ENCODE data around the gene MPDU1.
"Not testable (repeated sequence)": the region's sequence is repeated elsewhere in the genome, so short reads cannot be mapped to it uniquely, and the experiment has no call there.

The MPDU1 gene

DNA sequence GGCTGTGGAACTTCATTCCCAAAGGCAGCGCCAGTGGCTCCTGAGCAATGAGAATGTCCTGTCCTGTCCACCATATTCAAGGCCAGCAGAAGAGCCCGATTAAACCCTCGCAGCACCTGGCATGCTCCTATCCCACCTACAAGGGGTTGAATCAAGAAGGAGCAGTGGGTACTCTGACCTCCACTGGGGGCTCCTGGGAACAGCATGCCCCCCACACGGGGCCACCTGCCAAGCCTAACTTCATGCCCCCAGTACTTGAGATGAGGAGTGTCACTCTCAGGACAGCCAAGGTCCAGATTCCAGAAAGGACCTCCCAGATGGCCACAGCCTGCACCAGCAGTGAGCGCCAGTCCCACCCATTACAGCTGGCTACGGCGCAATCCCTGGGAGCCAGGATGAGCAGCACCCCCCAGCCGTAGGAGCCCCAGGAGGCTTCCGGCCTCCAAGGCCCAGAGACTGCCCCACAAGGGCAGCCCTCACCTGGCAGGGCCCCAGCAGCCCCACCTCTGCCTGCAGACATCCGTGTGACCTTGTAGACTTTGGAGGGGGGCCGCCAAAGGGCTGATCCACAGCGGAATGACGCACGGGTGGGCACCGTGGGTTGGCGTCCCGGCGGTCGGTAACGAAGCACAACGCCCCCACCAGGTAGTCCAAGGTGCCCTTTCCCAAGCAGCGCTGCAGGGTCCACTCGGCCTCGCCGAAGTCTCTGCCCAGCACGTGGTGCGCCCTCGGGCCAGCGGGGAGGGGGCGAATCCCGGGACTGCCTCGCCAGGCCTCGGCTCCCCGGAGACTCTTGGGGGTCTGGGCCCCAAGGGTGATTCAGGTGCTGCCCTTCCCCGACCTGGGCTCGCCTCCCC lies 1.0 kb upstream of the MPDU1 start:
- no peak for DNase-seq

DNA sequence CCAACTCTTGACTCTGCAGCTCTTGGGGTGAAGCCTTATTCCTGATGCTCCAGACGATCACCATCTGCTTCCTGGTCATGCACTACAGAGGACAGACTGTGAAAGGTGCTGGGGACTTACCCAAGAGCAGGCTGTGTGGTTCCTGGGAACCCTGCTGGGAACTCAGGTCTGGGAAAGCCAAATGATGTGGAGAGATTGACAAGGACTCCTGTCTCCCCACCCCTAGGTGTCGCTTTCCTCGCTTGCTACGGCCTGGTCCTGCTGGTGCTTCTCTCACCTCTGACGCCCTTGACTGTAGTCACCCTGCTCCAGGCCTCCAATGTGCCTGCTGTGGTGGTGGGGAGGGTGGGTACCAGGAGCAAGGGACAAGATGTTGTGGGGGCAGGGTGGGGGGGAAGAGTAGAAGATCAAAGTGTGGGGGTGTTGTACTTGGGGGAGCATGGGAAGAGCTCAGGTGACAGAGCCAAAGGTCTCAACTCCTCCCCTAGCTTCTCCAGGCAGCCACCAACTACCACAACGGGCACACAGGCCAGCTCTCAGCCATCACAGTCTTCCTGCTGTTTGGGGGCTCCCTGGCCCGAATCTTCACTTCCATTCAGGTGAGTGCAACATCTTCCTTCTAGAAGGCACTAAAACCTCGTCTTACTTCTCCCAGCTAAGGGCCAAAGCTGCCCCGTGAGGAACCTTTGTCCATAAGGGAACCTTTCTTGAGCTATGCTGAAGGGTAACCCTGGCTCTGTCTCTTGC lies 3.2 kb downstream of the MPDU1 start:
- DNase-seq = peak; percentile 71

GRCh38 chr17:7587420-7588151 lies 3.9 kb downstream of the MPDU1 start:
- peak; percentile 78 for DNase-seq

DNA sequence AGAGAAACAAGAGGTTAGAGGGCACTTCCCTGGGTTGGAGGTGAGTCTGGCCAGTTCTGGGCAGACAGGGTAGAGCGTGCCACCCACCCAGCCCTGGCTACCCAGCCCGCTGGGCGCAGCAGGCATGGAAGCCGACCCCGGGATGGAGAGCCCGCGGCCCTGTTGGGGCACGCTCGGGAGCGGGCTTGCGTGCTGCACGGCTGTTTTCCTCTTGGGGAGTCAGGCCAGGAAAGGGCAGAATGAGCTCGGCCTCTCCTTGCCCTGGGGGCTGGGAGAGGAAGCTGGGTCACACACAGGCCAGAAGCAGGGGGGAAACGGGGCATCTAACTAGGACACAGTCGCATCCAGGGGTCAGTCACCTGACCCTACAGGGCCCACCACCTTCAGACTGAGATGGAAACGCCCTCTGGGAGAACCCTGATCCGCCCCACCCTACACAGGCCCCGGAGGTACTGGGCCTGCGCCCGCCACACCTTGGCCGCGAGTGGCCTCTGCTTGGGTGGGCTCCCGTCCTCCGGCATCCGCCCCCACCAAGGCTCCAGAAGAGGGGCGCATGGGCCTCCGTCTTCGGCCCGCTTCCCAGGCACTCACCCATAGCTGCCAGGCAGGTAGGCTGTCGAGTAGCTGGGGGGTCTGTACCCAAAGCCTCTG lies 5.0 kb downstream of the MPDU1 start:
- peak; percentile 57 for DNase-seq

DNA sequence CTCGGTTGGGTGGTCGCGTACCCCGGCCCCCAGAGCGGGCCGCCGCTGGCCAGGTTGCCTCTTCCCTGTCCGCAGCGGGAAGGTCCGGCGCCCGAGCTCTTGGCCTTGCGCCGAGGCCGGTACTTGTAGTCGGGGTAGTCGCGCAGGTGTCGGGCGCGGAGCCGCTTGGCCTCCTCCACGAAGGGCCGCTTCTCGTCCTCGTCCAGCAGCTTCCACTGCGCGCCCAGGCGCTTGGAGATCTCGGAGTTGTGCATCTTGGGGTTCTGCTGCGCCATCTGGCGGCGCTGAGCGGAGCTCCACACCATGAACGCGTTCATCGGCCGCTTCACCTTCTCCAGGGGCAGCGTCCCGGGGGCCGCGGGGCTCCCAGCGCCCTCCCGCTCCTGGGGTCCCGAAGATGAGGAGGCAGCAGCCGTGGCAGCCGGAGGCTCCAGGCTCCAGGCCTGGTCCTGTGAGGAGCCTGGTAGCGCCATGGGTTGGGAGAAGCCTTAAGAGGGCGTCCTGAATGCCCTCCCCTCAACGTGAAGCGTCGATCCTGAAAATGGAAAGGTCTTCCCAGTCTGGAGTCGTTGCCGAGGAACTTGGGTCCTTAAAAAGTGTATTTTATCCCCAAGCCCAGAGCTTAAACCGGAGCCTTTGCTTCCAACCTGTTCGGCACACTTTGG lies 5.7 kb downstream of the MPDU1 start:
- DNase-seq = peak; percentile 95

GRCh38 chr17:7589891-7590691 lies 6.4 kb downstream of the MPDU1 start, which contains the start of gene SOX15:
Gene SOX15 (minus strand): TSS chr17:7590094. CDS start chr17:7589676, 418 bp downstream.
- peak; percentile 97 for DNase-seq

- peak; percentile 99 for DNase-seq
These were observed 7.1 kb downstream of the MPDU1 start for GRCh38 chr17:7590743-7591142.

GRCh38 chr17:7591596-7591995 lies 7.9 kb downstream of the MPDU1 start:
- DNase-seq = no peak

- DNase-seq = no peak
These were observed 8.9 kb downstream of the MPDU1 start for GRCh38 chr17:7592422-7593021.

DNA sequence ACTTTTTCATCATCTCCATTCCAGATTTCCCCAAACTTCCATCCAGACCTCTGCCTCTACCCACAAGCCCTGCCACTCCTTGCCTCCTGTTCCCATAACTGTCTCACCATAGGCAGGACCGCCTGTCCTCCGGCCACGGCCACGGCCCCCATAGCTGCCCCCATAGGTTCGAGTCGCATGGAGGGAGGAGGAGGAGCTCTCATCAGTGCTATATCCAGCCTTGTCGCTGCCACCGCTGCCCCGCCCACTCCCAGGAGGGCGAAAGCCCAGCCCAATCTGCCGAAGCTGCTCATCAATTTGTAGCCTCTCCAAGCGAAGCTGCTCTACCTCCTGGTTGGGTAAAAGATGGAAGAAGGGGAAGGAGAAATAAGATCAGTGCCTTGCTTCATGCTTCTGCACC lies 9.6 kb downstream of the MPDU1 start:
- DNase-seq = peak; percentile 61

GRCh38 chr17:7597561-7597960 lies 13.9 kb downstream of the MPDU1 start:
- not testable (repeated sequence) for DNase-seq

DNA sequence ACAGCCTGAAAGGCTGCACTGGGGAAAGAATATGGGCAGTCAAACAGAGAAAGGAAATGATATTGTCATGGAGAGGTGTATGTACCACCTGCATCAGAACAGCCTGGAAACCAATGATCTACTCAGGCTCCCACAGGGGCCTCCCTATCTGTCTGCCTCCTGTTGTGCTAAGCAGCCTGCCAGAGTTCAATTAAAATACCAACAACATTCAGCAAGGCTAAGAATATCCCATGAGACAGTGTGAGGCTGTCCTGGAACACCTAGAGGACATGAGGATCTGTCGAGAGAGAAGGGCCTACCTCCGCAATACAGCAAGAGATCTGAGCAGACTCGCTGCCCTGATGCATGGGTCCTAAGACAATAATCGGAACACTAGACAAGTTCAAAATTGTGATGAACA lies 22.6 kb downstream of the MPDU1 start:
- no peak for DNase-seq

GRCh38 chr17:7610641-7611040 lies 27.0 kb downstream of the MPDU1 start:
- DNase-seq = no peak

DNA sequence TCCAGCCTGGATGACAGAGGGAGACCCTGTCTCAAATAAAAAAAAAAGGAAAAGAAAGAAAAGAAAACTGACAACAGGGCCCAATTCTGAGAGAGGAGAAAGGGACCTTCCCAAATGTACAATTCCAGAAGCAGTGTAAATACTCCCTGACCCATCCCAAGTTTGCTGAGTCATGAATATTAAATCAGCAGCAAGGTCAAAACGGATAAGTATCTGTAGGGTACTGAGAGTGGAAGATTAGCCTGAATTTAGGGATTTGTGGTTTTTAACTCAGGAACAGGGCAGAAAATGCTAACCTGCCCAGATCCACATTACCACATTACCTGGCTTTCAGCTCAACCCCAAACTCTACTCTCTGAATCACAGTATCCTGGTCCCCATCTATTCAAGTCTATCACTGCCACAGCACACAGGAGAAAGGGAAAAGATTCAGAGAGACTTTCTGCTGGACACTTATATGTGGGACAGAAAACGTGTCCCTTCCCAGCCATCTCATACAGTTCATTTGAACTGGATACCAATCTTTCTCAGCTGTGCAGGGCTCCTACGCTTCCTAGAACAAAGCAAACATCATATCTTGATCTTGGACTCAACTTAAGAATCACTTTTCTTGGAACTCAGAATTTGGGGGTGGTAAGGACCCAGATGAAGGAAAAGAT lies 28.1 kb downstream of the MPDU1 start:
- no peak for DNase-seq

GRCh38 chr17:7612294-7612640 lies 28.6 kb downstream of the MPDU1 start:
- no peak for DNase-seq

DNA sequence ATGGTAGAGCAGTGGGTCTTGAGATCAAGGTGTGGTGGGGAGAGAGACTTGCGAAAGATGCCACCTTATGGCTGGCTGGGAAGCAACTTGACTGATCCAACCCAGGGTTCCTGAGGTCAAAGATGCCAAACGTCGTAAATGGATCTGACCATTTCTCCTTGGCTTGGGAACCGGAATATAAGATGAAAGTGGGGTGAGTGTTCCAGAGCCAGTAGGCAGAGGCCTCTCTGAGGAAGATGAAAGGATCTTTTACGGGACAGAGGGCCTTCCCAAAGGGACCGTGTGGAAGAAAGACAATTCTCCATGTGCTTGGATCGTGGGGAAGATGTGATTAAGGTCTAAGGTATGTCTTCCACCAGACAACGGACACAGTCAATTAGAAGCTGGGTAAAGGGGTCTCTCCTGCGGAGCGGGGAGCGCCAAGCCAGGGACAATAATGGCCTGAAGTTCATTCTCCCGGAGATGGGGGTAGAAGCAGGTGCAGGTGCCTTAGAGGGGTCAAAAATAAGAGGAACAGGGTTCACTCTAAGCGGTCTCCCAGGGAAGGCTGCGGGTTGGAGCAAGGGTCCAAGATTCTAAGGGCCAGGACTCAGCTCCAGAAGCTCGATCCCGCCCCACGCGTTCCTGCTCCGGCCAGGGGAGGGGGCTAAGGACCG lies 30.2 kb downstream of the MPDU1 start:
- peak; percentile 63 for DNase-seq

DNA sequence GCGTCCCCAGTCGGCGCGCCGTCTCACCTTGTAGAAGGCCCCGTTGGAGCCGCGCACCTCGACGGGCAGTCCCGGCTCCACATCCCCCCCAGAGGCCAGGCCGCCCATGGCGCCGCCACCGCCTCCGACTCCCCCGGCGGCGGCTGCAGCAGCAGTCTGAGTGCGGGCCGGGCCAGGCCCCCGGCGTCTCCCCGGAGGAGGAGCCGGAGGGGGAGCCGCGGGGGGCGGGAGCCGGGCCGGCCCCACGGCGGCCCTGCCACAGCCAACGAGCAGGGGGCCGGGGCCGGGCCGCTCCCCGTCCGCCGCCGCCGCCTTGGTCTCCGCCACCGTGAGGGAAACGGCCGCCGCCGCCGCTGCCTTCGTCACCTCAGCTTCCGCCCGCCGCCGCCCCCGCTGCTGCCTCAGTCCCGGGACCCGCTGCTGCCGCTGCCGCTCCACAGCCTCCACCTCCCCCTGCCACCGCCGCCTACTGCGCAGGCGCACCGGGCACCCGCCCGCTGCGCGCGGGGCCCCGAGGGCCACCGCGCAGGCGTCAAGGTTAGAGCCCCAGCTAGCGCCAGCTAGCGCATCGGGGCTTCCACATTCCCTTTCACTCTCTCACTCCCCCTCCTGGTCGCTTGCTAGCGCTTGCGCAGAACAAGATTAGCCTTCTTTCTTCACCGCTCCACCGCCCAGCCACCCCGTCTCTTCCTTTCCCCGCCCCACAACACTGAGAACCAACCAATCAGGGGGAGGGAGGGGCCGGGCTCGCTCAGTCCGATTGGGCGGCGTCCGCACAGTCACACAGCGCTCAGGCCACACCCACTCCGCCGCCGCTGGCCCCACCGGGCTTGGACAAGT lies 31.0 kb downstream of the MPDU1 start, which contains the start of gene FXR2:
Gene FXR2, minus strand, starts transcription at position 473 of the 840 bp plus-strand sequence. Its CDS starts 365 bp downstream, at position 108.
- DNase-seq = peak; percentile 100

DNA sequence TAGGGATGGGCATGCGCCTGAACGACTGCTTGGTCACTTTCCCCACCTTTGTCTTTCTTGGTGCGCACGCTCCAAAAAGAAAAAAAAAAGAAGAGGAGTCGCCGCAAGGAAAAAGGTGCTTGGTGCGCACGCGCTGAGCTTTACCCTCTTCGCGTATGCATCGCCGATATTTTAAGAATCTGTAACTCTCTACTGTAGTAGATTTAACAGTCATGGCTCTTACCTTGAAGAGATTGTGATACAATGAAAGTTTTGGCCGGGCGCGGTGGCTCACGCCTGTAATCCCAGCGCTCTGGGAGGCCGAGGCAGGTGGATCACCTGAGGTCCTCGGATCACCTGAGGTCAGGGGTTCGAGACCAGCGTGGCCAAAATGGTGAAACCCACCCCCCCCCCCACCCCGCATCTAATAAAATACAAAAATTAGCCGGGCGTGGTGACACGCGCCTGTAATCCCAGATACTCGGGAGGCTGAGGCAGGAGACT lies 31.7 kb downstream of the MPDU1 start:
- no peak for DNase-seq

- DNase-seq = no peak
These were observed 35.0 kb downstream of the MPDU1 start for GRCh38 chr17:7618608-7619007.

Measured in islet precursor cell (in vitro differentiated cells).